ENCODE measurements around the gene SUGCT.
"Not testable (repeated sequence)": the region's sequence is repeated elsewhere in the genome, so short reads cannot be mapped to it uniquely, and the experiment has no call there.

Gene SUGCT

GRCh38 chr7:40332516-40332915 lies 197.7 kb downstream of the SUGCT start:
- DNase-seq, result no peak

GRCh38 chr7:40341836-40342235 lies 207.0 kb downstream of the SUGCT start:
- DNase-seq, result no peak

GRCh38 chr7:40346554-40346953 lies 211.7 kb downstream of the SUGCT start:
- DNase-seq, result no peak

- no peak for DNase-seq
These were observed 213.4 kb downstream of the SUGCT start for GRCh38 chr7:40348126-40348728.

- DNase-seq, result no peak
These were observed 215.3 kb downstream of the SUGCT start for GRCh38 chr7:40350100-40350499.

GRCh38 chr7:40354711-40355110 lies 219.9 kb downstream of the SUGCT start:
- no peak for DNase-seq

- DNase-seq, result no peak
These were observed 221.5 kb downstream of the SUGCT start for GRCh38 chr7:40356312-40356711.

- no peak for DNase-seq
These were observed 222.3 kb downstream of the SUGCT start for GRCh38 chr7:40356871-40357709.

- DNase-seq, result no peak
These were observed 235.0 kb downstream of the SUGCT start for GRCh38 chr7:40369641-40370277.

- no peak for DNase-seq
These were observed 237.1 kb downstream of the SUGCT start for GRCh38 chr7:40371806-40372440.

GRCh38 chr7:40374575-40374974 lies 239.8 kb downstream of the SUGCT start:
- no peak for DNase-seq

GRCh38 chr7:40380111-40380510 lies 245.3 kb downstream of the SUGCT start:
- DNase-seq, result no peak

GRCh38 chr7:40382145-40382544 lies 247.3 kb downstream of the SUGCT start:
- no peak for DNase-seq

GRCh38 chr7:40393660-40394059 lies 258.9 kb downstream of the SUGCT start:
- no peak for DNase-seq

- no peak for DNase-seq
These were observed 259.6 kb downstream of the SUGCT start for GRCh38 chr7:40394400-40394799.

- DNase-seq, result no peak
These were observed 265.7 kb downstream of the SUGCT start for GRCh38 chr7:40400525-40400924.

GRCh38 chr7:40401406-40401805 lies 266.6 kb downstream of the SUGCT start:
- no peak for DNase-seq

GRCh38 chr7:40402661-40403060 lies 267.9 kb downstream of the SUGCT start:
- no peak for DNase-seq

GRCh38 chr7:40403703-40404476 lies 269.1 kb downstream of the SUGCT start:
- DNase-seq, result no peak

GRCh38 chr7:40405991-40406390 lies 271.2 kb downstream of the SUGCT start:
- no peak for DNase-seq

GRCh38 chr7:40412323-40412722 lies 277.5 kb downstream of the SUGCT start:
- DNase-seq, result no peak

- DNase-seq, result not testable (repeated sequence)
These were observed 279.9 kb downstream of the SUGCT start for GRCh38 chr7:40414704-40415103.

GRCh38 chr7:40418448-40418847 lies 283.6 kb downstream of the SUGCT start:
- no peak for DNase-seq
